IMR-90 (cell line): ENCODE measurements around the gene PAX3. TPM values are rescaled to one million over a fixed set of nuclear protein-coding genes. Genes with fewer than 3 reads are reported as not detected.

Source experiments
- ATAC-seq: fragments of 200-7000 bp; cut with Tn5 transposase; 2 replicates; pipeline ENCODE4 v1.9.1; 2020; ENCODE audit warnings: low read depth, mild to moderate bottlenecking, moderate library complexity
- BruUV-seq: library from RNA; stranded (reverse); fragments of 400-500 nt; replicated peaks from 2 replicates; lab custom pipeline; 2021; lab: Mats Ljungman, UMichigan
- CTCF ChIA-PET: fragments of 300-600 bp; formaldehyde crosslinking; extraction: SDS; loops from one replicate; lab custom pipeline; 2021; ENCODE audit warnings: antibody characterized with exemption; lab: Yijun Ruan, JAX
- POLR2A ChIA-PET: fragments of 300-600 bp; sonication (Branson Sonifier 250); formaldehyde crosslinking; loops from one replicate; lab custom pipeline; 2022; ENCODE audit warnings: antibody characterized with exemption; ENCODE audit not compliant: unreplicated experiment; lab: Charles Lee
- DNase-seq: peaks from one replicate; pipeline ENCODE4 v3.0.0; 2013
- H2AFZ ChIP-seq: replicated peaks from 2 replicates; pipeline ENCODE3; 2013; ENCODE audit warnings: low read length, mild to moderate bottlenecking; ENCODE audit not compliant: poor library complexity
- H2AK5ac ChIP-seq: 2 replicates; pipeline ENCODE4 v1.6.1; 2013; ENCODE audit warnings: low read depth, low read length, inconsistent platforms
- H2AK9ac ChIP-seq: replicated peaks from 2 replicates; pipeline ENCODE3; 2013; ENCODE audit warnings: mild to moderate bottlenecking, low read depth, low read length, moderate library complexity; ENCODE audit not compliant: poor library complexity
- H2BK120ac ChIP-seq: 2 replicates; pipeline ENCODE4 v1.6.1; 2013; ENCODE audit warnings: low read depth, low read length, inconsistent platforms
- H2BK15ac ChIP-seq: 3 replicates; pipeline ENCODE4 v1.6.1; 2013; ENCODE audit warnings: low read depth, low read length, inconsistent platforms
- H2BK20ac ChIP-seq: 2 replicates; pipeline ENCODE4 v1.6.1; 2013; ENCODE audit warnings: low read depth, mild to moderate bottlenecking, inconsistent platforms, low read length, moderate library complexity
- H2BK5ac ChIP-seq: 2 replicates; pipeline ENCODE4 v1.6.1; 2013; ENCODE audit warnings: mild to moderate bottlenecking, low read depth, low read length, inconsistent platforms; ENCODE audit not compliant: poor library complexity, severe bottlenecking
- H3K14ac ChIP-seq: replicated peaks from 2 replicates; pipeline ENCODE4 v1.6.1; 2013; ENCODE audit warnings: low read depth, low read length, inconsistent platforms
- H3K18ac ChIP-seq: 2 replicates; pipeline ENCODE4 v1.6.1; 2013; ENCODE audit warnings: low read depth, low read length, control low read depth
- H3K23ac ChIP-seq: 2 replicates; pipeline ENCODE4 v1.6.1; 2013; ENCODE audit warnings: low read depth, low read length, inconsistent platforms
- H3K27ac ChIP-seq: 2 replicates; pipeline ENCODE4 v1.5.1; 2013; ENCODE audit warnings: mild to moderate bottlenecking, control low read depth, low read length; ENCODE audit not compliant: insufficient read depth
- H3K27me3 ChIP-seq: 2 replicates; pipeline ENCODE4 v1.6.1; 2013; ENCODE audit warnings: low read length; ENCODE audit not compliant: control insufficient read depth, insufficient read depth
- H3K36me3 ChIP-seq: 2 replicates; pipeline ENCODE4 v1.6.1; 2013; ENCODE audit warnings: low read length, mixed read lengths; ENCODE audit not compliant: control insufficient read depth, insufficient read depth
- H3K4ac ChIP-seq: 2 replicates; pipeline ENCODE4 v1.6.1; 2013; ENCODE audit warnings: low read depth, low read length, inconsistent platforms
- H3K4me1 ChIP-seq: 2 replicates; pipeline ENCODE4 v1.6.1; 2013; ENCODE audit warnings: low read length, mixed read lengths; ENCODE audit not compliant: control insufficient read depth, insufficient read depth
- H3K4me2 ChIP-seq: 2 replicates; pipeline ENCODE4 v1.6.1; 2013; ENCODE audit warnings: low read depth, mild to moderate bottlenecking, control low read depth, low read length, moderate library complexity
- H3K4me3 ChIP-seq: 2 replicates; pipeline ENCODE4 v1.5.1; 2013; ENCODE audit warnings: low read depth, mild to moderate bottlenecking, control low read depth, low read length, moderate library complexity; ENCODE audit not compliant: insufficient read depth
- H3K56ac ChIP-seq: 2 replicates; pipeline ENCODE4 v1.6.1; 2013; ENCODE audit warnings: low read length, inconsistent platforms; ENCODE audit not compliant: insufficient read depth; ENCODE audit errors: extremely low read depth
- H3K79me1 ChIP-seq, 2 experiments: 2 replicates each; pipeline ENCODE4 v1.6.1; 2013; ENCODE audit warnings: low read length in 2 of 2, inconsistent platforms in 1 of 2, low read depth in 1 of 2
- H3K9ac ChIP-seq: 2 replicates; pipeline ENCODE4 v1.6.1; 2013; ENCODE audit warnings: low read depth, low read length, control low read depth
- H3K9me1 ChIP-seq: 2 replicates; pipeline ENCODE4 v1.6.1; 2013; ENCODE audit warnings: low read length, inconsistent platforms; ENCODE audit not compliant: insufficient read depth
- H3K9me3 ChIP-seq: 2 replicates; pipeline ENCODE4 v1.6.1; 2013; ENCODE audit warnings: low read length; ENCODE audit not compliant: control insufficient read depth, insufficient read depth
- H4K20me1 ChIP-seq: 2 replicates; pipeline ENCODE4 v1.6.1; 2013; ENCODE audit warnings: low read length, inconsistent platforms; ENCODE audit not compliant: insufficient read depth
- H4K5ac ChIP-seq: 2 replicates; pipeline ENCODE4 v1.6.1; 2013; ENCODE audit warnings: mild to moderate bottlenecking, low read depth, low read length, control low read depth
- H4K8ac ChIP-seq, 2 experiments: 2 replicates each; pipeline ENCODE4 v1.6.1; 2013; ENCODE audit warnings: low read depth in 2 of 2, low read length in 2 of 2, control low read depth in 1 of 2, inconsistent platforms in 1 of 2
- H4K91ac ChIP-seq: 2 replicates; pipeline ENCODE4 v1.6.1; 2013; ENCODE audit warnings: low read depth, low read length, inconsistent platforms; ENCODE audit not compliant: insufficient read depth
- MAFK ChIP-seq: IDR thresholded peaks from 2 replicates; pipeline ENCODE4 v1.6.1; 2012; ENCODE audit warnings: low read depth, low read length, improper control_type of control experiment
- POLR2A ChIP-seq: IDR thresholded peaks from 2 replicates; pipeline ENCODE4 v1.6.1; 2012; ENCODE audit warnings: mild to moderate bottlenecking, low read depth, low read length
- WGBS, 2 experiments: methylation state at CpG; one replicate each; pipeline versions ENCODE4 v1.1.5 to v1.1.7; 2013; ENCODE audit warnings: missing lambda C conversion rate in 2 of 2; ENCODE audit not compliant: insufficient read length in 1 of 2; ENCODE audit errors: extremely low coverage in 2 of 2; 5-methylcytosine and 5-hydroxymethylcytosine counted together
- dilution Hi-C: fragments of 300-500 bp; cut with HindIII; formaldehyde crosslinking; loops from one replicate; pipeline ENCODE4 v1.14.3; 2018; ENCODE audit warnings: low sequenced_read_pairs; ENCODE audit not compliant: unreplicated experiment
- in situ Hi-C: fragments of 300-500 bp; cut with MboI; formaldehyde crosslinking; loops from 3 replicates; pipeline ENCODE4 v1.14.3; 2019; ENCODE audit warnings: low sequenced_read_pairs, inconsistent platforms, mixed read lengths
- intact Hi-C: fragments of 100-400 bp; cut with micrococcal nuclease; formaldehyde crosslinking; loops from 2 replicates; pipeline ENCODE4 v1.10.0; 2022
- polyA plus RNA-seq, 3 experiments: library from polyadenylated mRNA; depleted of rRNA; stranded (reverse); fragments of >200 nt; gene quantifications; 2 replicates each; pipeline ENCODE4 v1.2.3, GENCODE V29; 2012; ENCODE audit warnings: low replicate concordance in 1 of 3
- total RNA-seq: library from RNA; depleted of rRNA; stranded (reverse); fragments of >200 nt; gene quantifications from 2 replicates; pipeline ENCODE4 v1.2.3, GENCODE V29; 2012

Gene PAX3
- total and polyA plus RNA-seq, 2 of the 4 experiments (the other 2 are of a cell fraction) = not detected

DNA sequence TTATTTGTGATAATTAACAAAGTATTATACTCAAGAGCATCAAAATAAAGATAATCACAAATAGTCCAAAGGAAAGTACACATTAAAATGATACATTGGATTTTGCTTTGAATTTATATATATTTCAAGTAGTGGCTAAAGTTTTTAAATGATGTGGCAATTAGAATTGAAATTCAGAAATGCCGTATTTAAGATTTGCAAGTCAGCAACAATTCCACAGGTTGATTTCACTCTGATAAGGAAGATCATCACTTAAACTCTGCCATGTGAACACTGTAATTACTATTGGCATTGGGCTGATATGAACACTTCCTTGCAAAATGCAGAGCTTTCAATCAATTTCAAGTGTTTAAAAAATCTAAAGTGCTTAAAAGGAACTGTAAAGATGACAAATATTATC, 39.6 kb upstream of the PAX3 start:
- H3K9ac ChIP-seq = no peak overlapping the region
- H4K8ac ChIP-seq = no peak overlapping the region
- H3K27ac ChIP-seq = no peak overlapping the region
- dilution Hi-C loops = no loop called here
- H2AK9ac ChIP-seq = no peak overlapping the region
- in situ Hi-C loops = no loop called here
- no peak overlapping the region for H4K5ac ChIP-seq
- no peak overlapping the region for H3K18ac ChIP-seq
- no CpG with 5 or more reads among the region's 1 CpG for WGBS, 2 experiments
- no peaks in the 10 kb centered on the region for H3K27me3 ChIP-seq
- H3K4me1 ChIP-seq = no peaks in the 10 kb centered on the region
- intact Hi-C loops = no loop called here
- no peak overlapping the region for H3K14ac ChIP-seq
- H4K20me1 ChIP-seq = no peaks in the 10 kb centered on the region
- no peak overlapping the region for H3K23ac ChIP-seq
- DNase-seq = no peak
- no peak overlapping the region for H2AK5ac ChIP-seq
- no TSS peak for BruUV-seq
- no peak overlapping the region for H2AFZ ChIP-seq
- H3K4me3 ChIP-seq = no peak overlapping the region
- H3K4ac ChIP-seq = no peak overlapping the region
- H2BK15ac ChIP-seq = no peak overlapping the region
- no peak overlapping the region for H2BK20ac ChIP-seq
- H3K36me3 ChIP-seq = no peaks in the 10 kb centered on the region
- no peak overlapping the region for H2BK120ac ChIP-seq
- POLR2A ChIA-PET = no interaction called here
- no peaks in the 10 kb centered on the region for H3K9me3 ChIP-seq
- H3K9me1 ChIP-seq = no peaks in the 10 kb centered on the region
- no peak overlapping the region for H4K91ac ChIP-seq
- no peaks in the 10 kb centered on the region for H3K79me1 ChIP-seq
- no peak for ATAC-seq
- no peak overlapping the region for H3K4me2 ChIP-seq
- H3K56ac ChIP-seq = no peak overlapping the region
- CTCF ChIA-PET = no interaction called here
- no peak for TF ChIP-seq POLR2A
- TF ChIP-seq MAFK = peak; percentile 21; the same call in 1 of the 2 replicates
- H2BK5ac ChIP-seq = no peak overlapping the region
